ENCODE data around the gene ALK. TPM values are rescaled to one million over a fixed set of nuclear protein-coding genes. Genes with fewer than 3 reads are reported as not detected.

Gene ALK
- total RNA-seq, 4 donors from 2014 or later: 0.08 to 0.40 (median 0.28) TPM

GRCh38 chr2:29817299-29817698, 104.1 kb downstream of the ALK start:
- Histone ChIP-seq H3K4me1 (no peaks in the 10 kb centered on the region), H3K27ac (no peak overlapping the region), H3K9me3 (no peaks in the 10 kb centered on the region), H3K4me3 (replicated peaks in 1 of 3) (no peak overlapping the region), H3K27me3 (no peaks in the 10 kb centered on the region), H3K36me3 (no peaks in the 10 kb centered on the region)
- intact Hi-C loops (cut with DNase I): no loop called here
- DNase-seq: no peak
- TF ChIP-seq, protein P1, sequence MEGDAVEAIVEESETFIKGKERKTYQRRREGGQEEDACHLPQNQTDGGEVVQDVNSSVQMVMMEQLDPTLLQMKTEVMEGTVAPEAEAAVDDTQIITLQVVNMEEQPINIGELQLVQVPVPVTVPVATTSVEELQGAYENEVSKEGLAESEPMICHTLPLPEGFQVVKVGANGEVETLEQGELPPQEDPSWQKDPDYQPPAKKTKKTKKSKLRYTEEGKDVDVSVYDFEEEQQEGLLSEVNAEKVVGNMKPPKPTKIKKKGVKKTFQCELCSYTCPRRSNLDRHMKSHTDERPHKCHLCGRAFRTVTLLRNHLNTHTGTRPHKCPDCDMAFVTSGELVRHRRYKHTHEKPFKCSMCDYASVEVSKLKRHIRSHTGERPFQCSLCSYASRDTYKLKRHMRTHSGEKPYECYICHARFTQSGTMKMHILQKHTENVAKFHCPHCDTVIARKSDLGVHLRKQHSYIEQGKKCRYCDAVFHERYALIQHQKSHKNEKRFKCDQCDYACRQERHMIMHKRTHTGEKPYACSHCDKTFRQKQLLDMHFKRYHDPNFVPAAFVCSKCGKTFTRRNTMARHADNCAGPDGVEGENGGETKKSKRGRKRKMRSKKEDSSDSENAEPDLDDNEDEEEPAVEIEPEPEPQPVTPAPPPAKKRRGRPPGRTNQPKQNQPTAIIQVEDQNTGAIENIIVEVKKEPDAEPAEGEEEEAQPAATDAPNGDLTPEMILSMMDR (IDR thresholded peaks at IDR 0.05): no peak
- TF ChIP-seq POLR2A (IDR thresholded peaks at IDR 0.05): no peak
- WGBS, 2 donors: 85 to 88% methylated on average over 4 of the region's 4 CpGs

DNA sequence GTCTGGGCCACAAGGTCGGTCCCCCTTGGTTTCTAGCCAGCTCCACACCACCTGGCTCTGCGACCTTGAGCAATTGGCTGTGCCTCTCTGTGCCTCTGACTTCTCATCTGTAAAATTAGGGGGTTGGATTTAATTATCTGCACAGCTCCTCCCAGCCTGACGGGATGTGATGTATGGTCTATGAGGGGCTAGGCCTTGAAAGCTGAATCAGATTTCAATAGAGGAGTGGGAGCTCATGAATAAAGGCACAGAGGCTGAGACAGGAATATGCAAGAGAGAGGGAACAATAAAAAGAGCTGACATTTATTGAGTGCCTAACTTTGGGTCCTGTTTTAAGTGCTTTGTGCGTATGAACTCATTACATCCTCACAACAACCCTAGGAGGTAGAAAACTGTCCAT, 104.7 kb downstream of the ALK start:
- TF ChIP-seq, protein P1 (IDR thresholded peaks at IDR 0.05): no peak
- TF ChIP-seq POLR2A (IDR thresholded peaks at IDR 0.05): no peak
- intact Hi-C loops (cut with DNase I): no loop called here
- 68 to 75% methylated on average over 4 of the region's 4 CpGs for WGBS, 2 donors

GRCh38 chr2:29811378-29811777, 110.0 kb downstream of the ALK start:
- Histone ChIP-seq H3K27ac (no peak overlapping the region), H3K4me1 (no peaks in the 10 kb centered on the region), H3K36me3 (no peaks in the 10 kb centered on the region), H3K27me3 (no peaks in the 10 kb centered on the region), H3K9me3 (no peaks in the 10 kb centered on the region), H3K4me3 (replicated peaks in 1 of 3) (no peak overlapping the region)
- WGBS, 2 donors: 47 to 74% methylated on average over 1 of the region's 1 CpG
- intact Hi-C loops (cut with DNase I): no loop called here
- DNase-seq: no peak
- TF ChIP-seq, protein P1 (IDR thresholded peaks at IDR 0.05): no peak
- no peak for TF ChIP-seq POLR2A (IDR thresholded peaks at IDR 0.05)

More for the DNA sequence above, 104.7 kb downstream of the ALK start:
- no peak for DNase-seq
- Histone ChIP-seq H3K36me3 (no peaks in the 10 kb centered on the region), H3K9me3 (no peaks in the 10 kb centered on the region), H3K4me1 (no peaks in the 10 kb centered on the region), H3K27me3 (no peaks in the 10 kb centered on the region), H3K27ac (no peak overlapping the region), H3K4me3 (replicated peaks in 1 of 3) (no peak overlapping the region)

GRCh38 chr2:29810956-29811355, 110.4 kb downstream of the ALK start:
- Histone ChIP-seq H3K27me3 (no peaks in the 10 kb centered on the region), H3K4me1 (no peaks in the 10 kb centered on the region), H3K36me3 (no peaks in the 10 kb centered on the region), H3K9me3 (no peaks in the 10 kb centered on the region), H3K4me3 (replicated peaks in 1 of 3) (no peak overlapping the region), H3K27ac (no peak overlapping the region)
- no peak for DNase-seq
- TF ChIP-seq, protein P1 (IDR thresholded peaks at IDR 0.05): no peak
- no peak for TF ChIP-seq POLR2A (IDR thresholded peaks at IDR 0.05)
- intact Hi-C loops (cut with DNase I): no loop called here
- WGBS, 2 donors: 53 to 61% methylated on average over 4 to 5 of the region's 5 CpGs

GRCh38 chr2:29808321-29808720, 113.1 kb downstream of the ALK start:
- DNase-seq: no peak
- Histone ChIP-seq H3K4me1 (peaks cover 2 to 3% of the 10 kb centered on the region in 2 donors), H3K27ac (no peak overlapping the region), H3K4me3 (replicated peaks in 1 of 3) (no peak overlapping the region), H3K9me3 (no peaks in the 10 kb centered on the region), H3K27me3 (no peaks in the 10 kb centered on the region), H3K36me3 (no peaks in the 10 kb centered on the region)
- TF ChIP-seq, protein P1 (IDR thresholded peaks at IDR 0.05): no peak
- no peak for TF ChIP-seq POLR2A (IDR thresholded peaks at IDR 0.05)
- WGBS, 2 donors: 47 to 51% methylated on average over 4 of the region's 4 CpGs
- intact Hi-C loops (cut with DNase I): no loop called here

All from thyroid gland (tissue), 4 donors.